ENCODE measurements around the gene LENG9. TPM values are rescaled to one million over a fixed set of nuclear protein-coding genes. Genes with fewer than 3 reads are reported as not detected.

The LENG9 gene
- polyA plus RNA-seq, 1 donor = 2.2 TPM

- no peak for DNase-seq
These were observed 42.1 kb downstream of the LENG9 start for GRCh38 chr19:54421521-54421920.

- DNase-seq = no peak
These were observed 42.4 kb downstream of the LENG9 start for GRCh38 chr19:54421169-54421516.

- no peak for DNase-seq
These were observed 43.0 kb downstream of the LENG9 start for GRCh38 chr19:54420383-54421168.

- DNase-seq = no peak
These were observed 43.6 kb downstream of the LENG9 start for GRCh38 chr19:54420068-54420382.

GRCh38 chr19:54418930-54419800 lies 44.4 kb downstream of the LENG9 start:
- DNase-seq = no peak

- DNase-seq = no peak
These were observed 45.3 kb downstream of the LENG9 start for GRCh38 chr19:54418030-54418929.

GRCh38 chr19:54416695-54417491 lies 46.7 kb downstream of the LENG9 start:
- no peak for DNase-seq

GRCh38 chr19:54415901-54416673 lies 47.5 kb downstream of the LENG9 start:
- DNase-seq = no peak

GRCh38 chr19:54415208-54415900 lies 48.2 kb downstream of the LENG9 start, which contains the start of gene TTYH1:
Gene TTYH1 (plus strand): TSS chr19:54415464. CDS start chr19:54415553, 89 bp downstream.
- DNase-seq = no peak

GRCh38 chr19:54414156-54414555 lies 49.4 kb downstream of the LENG9 start:
- no peak for DNase-seq

- no peak for DNase-seq
These were observed 50.7 kb downstream of the LENG9 start for GRCh38 chr19:54412877-54413276.

Other genes with a start within 250 kb of the LENG9 start
- 3.8 TPM for gene LILRB3, start 240.8 kb downstream of the LENG9 start, polyA plus RNA-seq (ENCODE audit: insufficient read length)
- 2.0 TPM for gene LILRA6, start 221.0 kb downstream of the LENG9 start, polyA plus RNA-seq (ENCODE audit: insufficient read length)
- gene LILRB5, start 206.5 kb downstream of the LENG9 start, polyA plus RNA-seq (ENCODE audit: insufficient read length) = 7.1 TPM
- 2.7 TPM for gene LILRB2, start 182.7 kb downstream of the LENG9 start, polyA plus RNA-seq (ENCODE audit: insufficient read length)
- 0.56 TPM for gene LILRA5, start 150.6 kb downstream of the LENG9 start, polyA plus RNA-seq (ENCODE audit: insufficient read length)
- 0.14 TPM for gene LILRA4, start 124.6 kb downstream of the LENG9 start, polyA plus RNA-seq (ENCODE audit: insufficient read length)
- 10.0 TPM for gene LAIR1, start 98.8 kb downstream of the LENG9 start, polyA plus RNA-seq (ENCODE audit: insufficient read length)
- gene TTYH1, start 48.3 kb downstream of the LENG9 start, polyA plus RNA-seq (ENCODE audit: insufficient read length) = 3.2 TPM
- gene LENG8, start 14.6 kb downstream of the LENG9 start, polyA plus RNA-seq (ENCODE audit: insufficient read length) = 121 TPM
- 32.7 TPM for gene CDC42EP5, start 9.5 kb upstream of the LENG9 start, polyA plus RNA-seq (ENCODE audit: insufficient read length)
- not detected for gene LAIR2, start 39.1 kb upstream of the LENG9 start, polyA plus RNA-seq (ENCODE audit: insufficient read length)
- gene LILRA2, start 110.0 kb upstream of the LENG9 start, polyA plus RNA-seq (ENCODE audit: insufficient read length) = 0.74 TPM
- 0.56 TPM for gene LILRA1, start 129.9 kb upstream of the LENG9 start, polyA plus RNA-seq (ENCODE audit: insufficient read length)
- gene LILRB1, start 166.7 kb upstream of the LENG9 start, polyA plus RNA-seq (ENCODE audit: insufficient read length) = 2.0 TPM
- gene LILRB4, start 199.2 kb upstream of the LENG9 start, polyA plus RNA-seq (ENCODE audit: insufficient read length) = 1.3 TPM

Measured in hindlimb muscle (tissue), 1 donor.